RWPE2 (cell line): Measurements from ENCODE around the gene USP32.

Experiments used
- ATAC-seq: fragments of 200-7000 bp; cut with Tn5 transposase; 3 replicates; pipeline ENCODE4 v1.9.1; 2021; ENCODE audit warnings: low read depth
- DNase-seq: peaks from one replicate; pipeline ENCODE4 v3.0.0-alpha.2; 2020; ENCODE audit warnings: low spot score
- H3K27ac ChIP-seq: fragments of 450-650 bp; 2 replicates; pipeline ENCODE4 v1.5.1; 2017; ENCODE audit warnings: mild to moderate bottlenecking; ENCODE audit not compliant: poor library complexity, severe bottlenecking
- H3K27me3 ChIP-seq: fragments of 250-450 bp; sonication (Bioruptor Pico); 2 replicates; pipeline ENCODE4 v1.5.1; 2021; ENCODE audit warnings: mild to moderate bottlenecking, moderate library complexity; ENCODE audit not compliant: insufficient read depth, poor library complexity, severe bottlenecking
- H3K36me3 ChIP-seq: fragments of 250-450 bp; sonication (Bioruptor Pico); 2 replicates; pipeline ENCODE4 v1.5.1; 2020; ENCODE audit warnings: low read depth, mild to moderate bottlenecking, moderate library complexity
- H3K4me1 ChIP-seq: fragments of 250-450 bp; sonication (Bioruptor Pico); 2 replicates; pipeline ENCODE4 v1.5.1; 2021; ENCODE audit warnings: mild to moderate bottlenecking, moderate library complexity; ENCODE audit not compliant: insufficient read depth, poor library complexity, severe bottlenecking
- H3K4me3 ChIP-seq: fragments of 250-450 bp; sonication (Bioruptor Pico); 2 replicates; pipeline ENCODE4 v1.5.1; 2021; ENCODE audit warnings: mild to moderate bottlenecking, moderate library complexity; ENCODE audit not compliant: severe bottlenecking
- H3K9me3 ChIP-seq: fragments of 250-450 bp; sonication (Bioruptor Pico); 2 replicates; pipeline ENCODE4 v1.5.1; 2021; ENCODE audit warnings: mild to moderate bottlenecking, moderate library complexity; ENCODE audit not compliant: severe bottlenecking
- TF ChIP-seq, protein P1 (sequence below): fragments of 450-650 bp; IDR thresholded peaks from one replicate; pipeline ENCODE4 v1.5.1; 2017; ENCODE audit warnings: mild to moderate bottlenecking, moderate library complexity; ENCODE audit not compliant: poor library complexity, severe bottlenecking

USP32 gene

DNA sequence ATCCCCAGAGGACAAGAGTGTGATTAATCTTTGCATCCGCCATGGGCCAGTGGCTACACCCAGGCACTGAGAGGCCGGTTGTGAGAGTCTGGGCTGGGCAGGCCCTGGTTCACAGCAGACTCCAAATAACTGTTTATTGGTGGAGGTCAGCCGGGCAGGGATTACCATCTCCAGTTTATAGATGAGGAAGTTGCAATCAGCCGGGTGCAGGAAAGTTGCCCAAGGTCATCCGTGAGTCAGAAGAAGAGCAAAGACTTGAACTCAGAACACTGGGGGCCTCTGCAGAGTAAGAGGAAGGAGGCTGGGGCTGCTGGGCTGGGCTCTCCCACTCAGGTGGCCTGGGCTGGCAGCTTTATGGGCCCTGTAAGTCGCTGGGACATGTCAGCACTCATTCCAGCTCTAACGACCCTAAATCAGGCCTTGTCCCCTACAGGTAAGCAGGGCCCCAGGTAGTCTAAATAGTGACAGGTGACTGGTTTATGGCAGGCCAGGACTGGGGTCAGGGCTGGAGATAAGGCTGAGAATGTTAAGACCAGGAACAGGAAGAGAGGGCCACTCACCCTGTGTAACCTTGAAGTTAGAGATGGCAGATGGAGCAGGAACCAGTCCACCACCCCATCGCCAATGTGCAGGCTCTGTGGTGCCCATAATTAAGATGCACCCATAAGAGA lies 244.2 kb downstream of the USP32 start:
- ATAC-seq (no peak), DNase-seq (no peak)
- Histone ChIP-seq H3K9me3 (no peaks in the 10 kb centered on the region), H3K4me1 (no peaks in the 10 kb centered on the region), H3K27ac (no peak overlapping the region), H3K36me3 (no peaks in the 10 kb centered on the region), H3K27me3 (peaks cover 66% of the 10 kb centered on the region), H3K4me3 (no peak overlapping the region)
- TF ChIP-seq, protein P1, sequence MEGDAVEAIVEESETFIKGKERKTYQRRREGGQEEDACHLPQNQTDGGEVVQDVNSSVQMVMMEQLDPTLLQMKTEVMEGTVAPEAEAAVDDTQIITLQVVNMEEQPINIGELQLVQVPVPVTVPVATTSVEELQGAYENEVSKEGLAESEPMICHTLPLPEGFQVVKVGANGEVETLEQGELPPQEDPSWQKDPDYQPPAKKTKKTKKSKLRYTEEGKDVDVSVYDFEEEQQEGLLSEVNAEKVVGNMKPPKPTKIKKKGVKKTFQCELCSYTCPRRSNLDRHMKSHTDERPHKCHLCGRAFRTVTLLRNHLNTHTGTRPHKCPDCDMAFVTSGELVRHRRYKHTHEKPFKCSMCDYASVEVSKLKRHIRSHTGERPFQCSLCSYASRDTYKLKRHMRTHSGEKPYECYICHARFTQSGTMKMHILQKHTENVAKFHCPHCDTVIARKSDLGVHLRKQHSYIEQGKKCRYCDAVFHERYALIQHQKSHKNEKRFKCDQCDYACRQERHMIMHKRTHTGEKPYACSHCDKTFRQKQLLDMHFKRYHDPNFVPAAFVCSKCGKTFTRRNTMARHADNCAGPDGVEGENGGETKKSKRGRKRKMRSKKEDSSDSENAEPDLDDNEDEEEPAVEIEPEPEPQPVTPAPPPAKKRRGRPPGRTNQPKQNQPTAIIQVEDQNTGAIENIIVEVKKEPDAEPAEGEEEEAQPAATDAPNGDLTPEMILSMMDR = no peak

DNA sequence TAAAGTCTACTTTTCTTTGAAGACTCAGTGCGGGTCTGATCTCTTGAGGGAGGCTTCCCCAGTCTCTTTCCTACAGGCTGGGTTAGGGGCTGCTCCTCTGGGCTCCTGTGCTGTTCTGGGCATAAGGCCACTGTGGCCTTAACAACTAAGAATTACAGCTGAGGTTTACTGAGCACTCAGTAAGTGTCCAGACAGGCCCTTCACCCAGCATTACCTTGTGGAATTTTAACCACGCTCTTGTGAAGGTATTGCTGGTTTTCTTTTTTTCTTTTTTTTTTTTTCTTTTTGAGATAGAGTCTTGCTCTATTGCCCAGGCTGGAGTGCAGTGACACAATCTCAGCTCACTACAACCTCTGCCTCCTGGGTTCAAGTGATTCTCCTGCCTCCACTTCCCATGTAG lies 245.7 kb downstream of the USP32 start:
- Histone ChIP-seq H3K36me3 (no peaks in the 10 kb centered on the region), H3K27me3 (peaks cover 59% of the 10 kb centered on the region), H3K4me1 (no peaks in the 10 kb centered on the region), H3K9me3 (no peaks in the 10 kb centered on the region), H3K4me3 (no peak overlapping the region), H3K27ac (no peak overlapping the region)
- DNase-seq = no peak
- TF ChIP-seq, protein P1 = no peak
- ATAC-seq = no peak

DNA sequence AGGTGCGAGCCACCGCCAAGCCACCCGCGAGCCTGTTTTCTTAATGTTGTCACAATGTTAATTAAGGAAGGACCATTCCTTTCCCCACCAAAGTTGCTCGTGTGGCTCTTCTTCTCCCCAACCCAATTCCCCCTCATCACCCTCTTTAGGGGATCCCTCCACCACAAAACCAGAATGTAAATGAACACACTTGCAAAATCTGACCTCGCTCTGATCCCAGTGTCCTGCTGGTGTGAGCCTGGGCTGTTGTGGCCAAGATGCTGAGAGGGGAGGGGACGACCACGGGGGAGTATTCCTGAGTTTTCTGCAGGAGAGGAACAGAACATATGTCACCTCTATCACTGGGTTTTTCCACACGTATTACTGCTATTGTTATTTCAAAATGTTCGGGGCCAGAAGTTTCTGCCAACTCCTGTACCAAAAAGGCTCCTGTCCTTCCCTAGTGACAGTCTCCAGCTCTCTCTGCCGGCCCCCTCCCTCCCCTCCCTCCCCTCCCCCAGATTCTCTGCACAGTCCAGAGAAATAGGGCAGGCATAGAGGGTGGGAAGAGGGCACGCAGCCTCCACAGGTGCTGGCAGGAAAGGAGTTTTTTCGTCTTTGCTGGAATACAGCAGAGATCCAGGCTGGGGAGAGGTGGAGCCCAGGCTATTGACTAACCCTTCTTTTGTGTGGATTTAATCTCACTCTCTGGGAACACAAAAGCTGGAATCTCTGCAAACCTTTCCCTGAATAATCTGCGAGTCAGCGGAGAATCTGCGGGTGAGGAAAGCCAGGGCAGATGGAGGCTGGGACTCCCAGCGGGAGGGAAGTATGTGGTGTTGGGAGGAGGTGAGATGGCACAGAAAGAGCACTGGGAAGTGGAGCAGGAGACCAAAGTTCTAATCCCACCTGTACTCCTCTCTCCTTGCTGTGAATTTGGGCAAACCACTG lies 246.7 kb downstream of the USP32 start:
- H3K27me3 ChIP-seq = peaks cover 59% of the 10 kb centered on the region
- DNase-seq = no peak
- H3K27ac ChIP-seq = no peak overlapping the region
- H3K36me3 ChIP-seq = no peaks in the 10 kb centered on the region
- ATAC-seq = no peak
- no peaks in the 10 kb centered on the region for H3K4me1 ChIP-seq
- no peaks in the 10 kb centered on the region for H3K9me3 ChIP-seq
- H3K4me3 ChIP-seq = no peak overlapping the region
- TF ChIP-seq, protein P1 = no peak

DNA sequence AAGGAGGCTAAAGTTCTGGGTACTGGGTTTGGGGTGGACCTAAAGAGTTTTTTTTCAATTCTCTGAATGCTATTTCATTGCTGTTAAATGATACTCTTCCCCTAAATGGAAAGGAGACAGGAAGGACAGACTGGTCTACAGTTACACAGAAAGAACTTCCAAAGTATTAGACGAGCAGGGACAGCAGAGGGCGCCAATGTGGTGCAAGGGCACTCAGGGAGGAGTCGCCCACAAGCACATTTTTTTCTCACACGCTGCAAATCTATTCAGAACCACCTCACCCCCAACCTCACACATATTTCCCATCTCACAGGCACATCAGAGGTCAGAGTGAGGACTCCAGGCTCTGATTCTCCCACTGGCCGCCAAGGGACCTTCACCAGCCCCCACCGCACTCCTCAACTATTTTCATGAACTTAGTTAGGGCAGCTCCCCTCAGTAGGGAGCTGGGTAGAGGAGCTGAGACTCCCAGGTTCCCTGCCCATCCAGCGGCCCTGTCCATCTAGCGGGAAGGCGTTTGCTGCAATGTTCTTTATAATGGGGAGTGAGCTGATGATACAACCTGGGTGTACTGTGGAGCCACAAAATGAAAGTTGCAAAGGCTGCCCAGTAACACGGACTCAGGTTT lies 248.9 kb downstream of the USP32 start:
- TF ChIP-seq, protein P1 = peak; percentile 93
- peaks cover 58% of the 10 kb centered on the region for H3K27me3 ChIP-seq
- no peaks in the 10 kb centered on the region for H3K9me3 ChIP-seq
- no peak overlapping the region for H3K4me3 ChIP-seq
- ATAC-seq (peak; percentile 78), DNase-seq (no peak)
- H3K27ac ChIP-seq = no peak overlapping the region
- no peaks in the 10 kb centered on the region for H3K36me3 ChIP-seq
- no peaks in the 10 kb centered on the region for H3K4me1 ChIP-seq
